ENCODE data around the gene PARP6. TPM values are rescaled to one million over a fixed set of nuclear protein-coding genes. Genes with fewer than 3 reads are reported as not detected.

Gene PARP6
- total and polyA plus RNA-seq, 4 donors: 4.3 to 15.3 (median 9.3) TPM

GRCh38 chr15:72272997-72273352 is 621 bp upstream of the PARP6 start:
- DNase-seq (ENCODE audit: low spot score): no peak
- H3K27me3 ChIP-seq (ENCODE audit: control insufficient read depth in 4 of 4, insufficient read depth in 4 of 4, low read length in 3 of 4): no peaks in the 10 kb centered on the region
- peak overlapping the region; percentile 47 to 64 (median 55) for H3K4me3 ChIP-seq (ENCODE audit: low read depth in 1 of 3, low read length in 3 of 3)
- TF ChIP-seq YY1 (IDR thresholded peaks at IDR 0.05) (peak; percentile 1), MAX (IDR thresholded peaks at IDR 0.05) (peak; percentile 2), SP1 (IDR thresholded peaks at IDR 0.05) (peak; percentile 0), GABPA (IDR thresholded peaks at IDR 0.05 in 1 of 2, conservative IDR thresholded peaks at IDR 0.05 in 1 of 2) (no peak)
- no peaks in the 10 kb centered on the region for H3K36me3 ChIP-seq (ENCODE audit: control insufficient read depth in 4 of 4, insufficient read depth in 3 of 4, low read depth in 1 of 4, low read length in 3 of 4)
- WGBS: 57% methylated on average over 10 of the region's 10 CpGs
- H3K9me3 ChIP-seq (ENCODE audit: control insufficient read depth in 4 of 4, low read length in 3 of 4): no peaks in the 10 kb centered on the region
- peak overlapping the region in 1 of 2 donors; percentile 6 for H3K9ac ChIP-seq (ENCODE audit: low read depth in 1 of 2, low read length in 2 of 2)
- H3K27ac ChIP-seq (ENCODE audit: low read depth in 1 of 2, low read length in 2 of 2): peak overlapping the region in 1 of 2 donors; percentile 50
- peaks cover 0 to 9% (median 3%) of the 10 kb centered on the region in 4 donors for H3K4me1 ChIP-seq (ENCODE audit: control insufficient read depth in 4 of 4, insufficient read depth in 4 of 4, low read length in 3 of 4)

- Histone ChIP-seq H3K4me3 (ENCODE audit: low read depth in 1 of 3, low read length in 3 of 3) (peak overlapping the region; percentile 64 to 80 (median 76)), H3K36me3 (ENCODE audit: control insufficient read depth in 4 of 4, insufficient read depth in 3 of 4, low read depth in 1 of 4, low read length in 3 of 4) (peaks cover 0 to 7% (median 5%) of the 10 kb centered on the region in 4 donors), H3K4me1 (ENCODE audit: control insufficient read depth in 4 of 4, insufficient read depth in 4 of 4, low read length in 3 of 4) (peaks cover 0 to 9% (median 3%) of the 10 kb centered on the region in 4 donors), H3K27ac (ENCODE audit: low read depth in 1 of 2, low read length in 2 of 2) (peak overlapping the region; percentile 72 to 79), H3K27me3 (ENCODE audit: control insufficient read depth in 4 of 4, insufficient read depth in 4 of 4, low read length in 3 of 4) (no peaks in the 10 kb centered on the region), H3K9ac (ENCODE audit: low read depth in 1 of 2, low read length in 2 of 2) (peak overlapping the region; percentile 28 to 76), H3K9me3 (ENCODE audit: control insufficient read depth in 4 of 4, low read length in 3 of 4) (no peaks in the 10 kb centered on the region)
- no peak for DNase-seq (ENCODE audit: low spot score)
- TF ChIP-seq SP1 (IDR thresholded peaks at IDR 0.05) (no peak), HNF4A (conservative IDR thresholded peaks at IDR 0.05) (no peak), RAD21 (IDR thresholded peaks at IDR 0.05) (no peak), NR2F2 (IDR thresholded peaks at IDR 0.05) (no peak), ATF3 (IDR thresholded peaks at IDR 0.05) (no peak), GABPA (IDR thresholded peaks at IDR 0.05 in 1 of 2, conservative IDR thresholded peaks at IDR 0.05 in 1 of 2) (no peak), RXRA (IDR thresholded peaks at IDR 0.05) (no peak), YY1 (IDR thresholded peaks at IDR 0.05) (no peak), TAF1 (conservative IDR thresholded peaks at IDR 0.05) (no peak), ZBTB33 (IDR thresholded peaks at IDR 0.05) (no peak), FOXA1 (IDR thresholded peaks at IDR 0.05) (no peak), CTCF (IDR thresholded peaks at IDR 0.05; ENCODE audit: low read depth, low read length, missing input control) (no peak), FOXA2 (IDR thresholded peaks at IDR 0.05) (no peak), REST (IDR thresholded peaks at IDR 0.05) (no peak), JUND (IDR thresholded peaks at IDR 0.05) (no peak), MAX (IDR thresholded peaks at IDR 0.05) (no peak), EGR1 (IDR thresholded peaks at IDR 0.05; ENCODE audit: low read depth in 2 of 2) (no peak), HNF4G (IDR thresholded peaks at IDR 0.05) (no peak)
- WGBS: 24% methylated on average over 13 of the region's 13 CpGs
Measured at GRCh38 chr15:72271895-72272212, 500 bp downstream of the PARP6 start.

Measured in liver (tissue), 9 donors.